OCI-LY7 (cell line): ENCODE measurements around the gene MAN1B1. TPM values are rescaled to one million over a fixed set of nuclear protein-coding genes. Genes with fewer than 3 reads are reported as not detected.

Experiments
- BruUV-seq: library from RNA; stranded (reverse); fragments of 400-500 nt; replicated peaks from 2 replicates; lab custom pipeline; 2021; lab: Mats Ljungman, UMichigan
- CTCF ChIA-PET: fragments of 300-600 bp; sonication (Branson Sonifier 250); formaldehyde crosslinking; loops from one replicate; lab custom pipeline; 2022; ENCODE audit warnings: antibody characterized with exemption; ENCODE audit not compliant: unreplicated experiment; lab: Charles Lee
- POLR2A ChIA-PET: fragments of 300-600 bp; sonication (Branson Sonifier 250); formaldehyde crosslinking; loops from one replicate; lab custom pipeline; 2022; ENCODE audit warnings: antibody characterized with exemption; lab: Charles Lee
- DNase-seq: peaks from one replicate; pipeline ENCODE4 v3.0.0-alpha.2; 2015; ENCODE audit warnings: low spot score
- H2AFZ ChIP-seq: fragments of 200-600 bp; sonication (generic), shearing (Covaris generic); 2 replicates; pipeline ENCODE4 v1.6.1; 2014; ENCODE audit warnings: mild to moderate bottlenecking, antibody characterized with exemption, low read length, moderate library complexity
- H3K27ac ChIP-seq: fragments of 200-600 bp; sonication (generic); 2 replicates; pipeline ENCODE4 v1.5.1; 2014; ENCODE audit warnings: mixed run types, low read depth, mild to moderate bottlenecking, moderate library complexity, low read length, inconsistent platforms; ENCODE audit not compliant: poor library complexity, severe bottlenecking
- H3K36me3 ChIP-seq: fragments of 200-600 bp; sonication (generic); 2 replicates; pipeline ENCODE4 v1.6.1; 2014; ENCODE audit warnings: mild to moderate bottlenecking, antibody characterized with exemption, low read length, moderate library complexity, mixed read lengths; ENCODE audit not compliant: insufficient read depth
- H3K4me1 ChIP-seq: fragments of 200-600 bp; sonication (generic); 2 replicates; pipeline ENCODE4 v1.5.1; 2014; ENCODE audit warnings: mild to moderate bottlenecking, low read length; ENCODE audit not compliant: insufficient read depth, poor library complexity, severe bottlenecking
- H3K4me2 ChIP-seq: fragments of 200-600 bp; sonication (generic); 2 replicates; pipeline ENCODE4 v1.6.1; 2014; ENCODE audit warnings: mild to moderate bottlenecking, low read length
- H3K4me3 ChIP-seq: fragments of 200-600 bp; sonication (generic); 2 replicates; pipeline ENCODE4 v1.5.1; 2014; ENCODE audit warnings: mild to moderate bottlenecking, low read depth, low read length; ENCODE audit not compliant: poor library complexity, severe bottlenecking
- H3K79me2 ChIP-seq: fragments of 200-600 bp; sonication (generic); 2 replicates; pipeline ENCODE4 v1.6.1; 2016; ENCODE audit warnings: low read depth, mild to moderate bottlenecking, low read length, moderate library complexity, mixed read lengths; ENCODE audit not compliant: insufficient read depth
- H3K9me2 ChIP-seq: fragments of 200-600 bp; sonication (generic); 2 replicates; pipeline ENCODE4 v1.6.1; 2016; ENCODE audit warnings: mild to moderate bottlenecking, low read length, mixed read lengths; ENCODE audit not compliant: insufficient read depth
- H3K9me3 ChIP-seq: fragments of 200-600 bp; sonication (generic); 2 replicates; pipeline ENCODE4 v1.6.1; 2014; ENCODE audit warnings: mild to moderate bottlenecking, mixed run types, low read length, mixed read lengths
- H4K20me1 ChIP-seq: fragments of 200-600 bp; sonication (generic); 2 replicates; pipeline ENCODE4 v1.6.1; 2014; ENCODE audit warnings: mild to moderate bottlenecking, antibody characterized with exemption, low read length, moderate library complexity, mixed read lengths; ENCODE audit not compliant: insufficient read depth
- EZH2phosphoT487 ChIP-seq: fragments of 200-600 bp; sonication (generic); IDR thresholded peaks from 2 replicates; pipeline ENCODE4 v1.6.1; 2018; ENCODE audit warnings: low read depth, borderline replicate concordance, mild to moderate bottlenecking, mixed run types, antibody characterized with exemption, low read length, moderate library complexity, mixed read lengths
- intact Hi-C: fragments of 100-400 bp; cut with micrococcal nuclease; formaldehyde crosslinking; loops from one replicate; pipeline ENCODE4 v1.10.0; 2022; ENCODE audit not compliant: unreplicated experiment
- total RNA-seq, 2 experiments: library from RNA; depleted of rRNA in 1 of 2; stranded (reverse); fragments of >200 nt in 1 of 2; shearing (Covaris generic) in 1 of 2; gene quantifications; 2 replicates each; pipeline ENCODE4 v1.2.3, GENCODE V29; 2014 to 2022
- TF ChIP-seq, protein P1 (sequence below): fragments of 200-600 bp; sonication (generic); conservative IDR thresholded peaks from 2 replicates; pipeline ENCODE4 v1.5.1; 2014; ENCODE audit warnings: mild to moderate bottlenecking, antibody characterized with exemption, low read length, moderate library complexity, mixed read lengths

Gene MAN1B1
- total RNA-seq, 2 experiments from 2014 or later, result 32.7 to 43.4 TPM

DNA sequence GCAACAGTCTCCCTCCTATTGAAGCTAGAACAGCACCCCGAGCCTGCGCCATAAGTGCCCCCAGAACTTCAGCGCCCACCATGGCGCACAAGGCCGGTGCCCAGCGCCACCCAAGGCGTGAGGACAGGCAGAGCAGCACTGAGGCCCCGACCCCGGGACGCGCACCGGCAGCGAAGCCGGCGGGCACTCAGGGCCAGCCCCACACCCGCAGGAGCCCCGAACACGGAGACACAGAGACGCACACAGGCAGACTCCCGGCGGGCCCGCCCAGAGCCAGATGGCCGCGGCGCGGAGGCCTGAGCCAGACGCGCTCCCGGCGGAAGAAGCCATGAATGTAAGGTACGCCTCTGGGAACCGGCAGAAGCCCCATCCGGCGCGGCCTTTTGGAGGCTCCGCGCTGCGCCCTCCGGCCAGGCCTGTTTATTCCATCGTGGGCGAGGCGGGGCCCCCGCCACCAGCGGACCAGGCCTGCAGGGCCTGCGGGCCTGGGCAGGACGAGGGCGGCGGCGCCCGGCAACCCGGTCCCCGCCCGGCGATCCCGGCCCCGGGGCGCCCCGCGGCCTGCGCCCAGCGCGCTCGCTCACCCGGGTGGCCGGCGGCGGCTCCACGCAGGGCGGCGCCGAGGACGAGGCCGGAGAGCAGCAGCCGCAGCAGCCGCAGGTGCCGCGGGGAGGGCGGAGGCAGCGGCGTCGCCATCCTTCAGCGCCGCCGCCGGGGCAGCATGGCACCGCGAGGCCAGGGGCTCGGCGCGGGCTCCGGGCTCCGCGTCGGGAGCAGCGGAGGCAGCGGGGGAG is 41.3 kb upstream of the MAN1B1 start:
- 0 out of 2 replicates have a peak, but pooled peaks have one; percentile 69 for TF ChIP-seq EZH2phosphoT487
- TF ChIP-seq, protein P1, sequence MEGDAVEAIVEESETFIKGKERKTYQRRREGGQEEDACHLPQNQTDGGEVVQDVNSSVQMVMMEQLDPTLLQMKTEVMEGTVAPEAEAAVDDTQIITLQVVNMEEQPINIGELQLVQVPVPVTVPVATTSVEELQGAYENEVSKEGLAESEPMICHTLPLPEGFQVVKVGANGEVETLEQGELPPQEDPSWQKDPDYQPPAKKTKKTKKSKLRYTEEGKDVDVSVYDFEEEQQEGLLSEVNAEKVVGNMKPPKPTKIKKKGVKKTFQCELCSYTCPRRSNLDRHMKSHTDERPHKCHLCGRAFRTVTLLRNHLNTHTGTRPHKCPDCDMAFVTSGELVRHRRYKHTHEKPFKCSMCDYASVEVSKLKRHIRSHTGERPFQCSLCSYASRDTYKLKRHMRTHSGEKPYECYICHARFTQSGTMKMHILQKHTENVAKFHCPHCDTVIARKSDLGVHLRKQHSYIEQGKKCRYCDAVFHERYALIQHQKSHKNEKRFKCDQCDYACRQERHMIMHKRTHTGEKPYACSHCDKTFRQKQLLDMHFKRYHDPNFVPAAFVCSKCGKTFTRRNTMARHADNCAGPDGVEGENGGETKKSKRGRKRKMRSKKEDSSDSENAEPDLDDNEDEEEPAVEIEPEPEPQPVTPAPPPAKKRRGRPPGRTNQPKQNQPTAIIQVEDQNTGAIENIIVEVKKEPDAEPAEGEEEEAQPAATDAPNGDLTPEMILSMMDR, result no peak
- Histone ChIP-seq H3K27ac (no peak overlapping the region), H3K4me2 (peak overlapping the region; percentile 77), H3K9me2 (no peaks in the 10 kb centered on the region), H3K9me3 (no peaks in the 10 kb centered on the region), H3K4me1 (peaks cover 4% of the 10 kb centered on the region), H3K36me3 (no peaks in the 10 kb centered on the region), H3K4me3 (peak overlapping the region; percentile 57), H4K20me1 (0 out of 2 replicates have a peak, but pooled peaks cover 3% of the 10 kb centered on the region), H2AFZ (no peak overlapping the region), H3K79me2 (no peaks in the 10 kb centered on the region)
- intact Hi-C loops, result loop anchor here (1.0 to 2.0 kb wide), 3 partner anchors 21 to 182 kb away; partner anchors contain the start of gene RNF224
- ChIA-PET CTCF (no interaction called here), POLR2A (interaction anchor here (0.5 kb wide), 1 partner anchor 588 kb away, joined by 4 read pairs; no protein-coding TSS in a partner anchor)
- BruUV-seq, result no TSS peak
- no peak for DNase-seq

DNA sequence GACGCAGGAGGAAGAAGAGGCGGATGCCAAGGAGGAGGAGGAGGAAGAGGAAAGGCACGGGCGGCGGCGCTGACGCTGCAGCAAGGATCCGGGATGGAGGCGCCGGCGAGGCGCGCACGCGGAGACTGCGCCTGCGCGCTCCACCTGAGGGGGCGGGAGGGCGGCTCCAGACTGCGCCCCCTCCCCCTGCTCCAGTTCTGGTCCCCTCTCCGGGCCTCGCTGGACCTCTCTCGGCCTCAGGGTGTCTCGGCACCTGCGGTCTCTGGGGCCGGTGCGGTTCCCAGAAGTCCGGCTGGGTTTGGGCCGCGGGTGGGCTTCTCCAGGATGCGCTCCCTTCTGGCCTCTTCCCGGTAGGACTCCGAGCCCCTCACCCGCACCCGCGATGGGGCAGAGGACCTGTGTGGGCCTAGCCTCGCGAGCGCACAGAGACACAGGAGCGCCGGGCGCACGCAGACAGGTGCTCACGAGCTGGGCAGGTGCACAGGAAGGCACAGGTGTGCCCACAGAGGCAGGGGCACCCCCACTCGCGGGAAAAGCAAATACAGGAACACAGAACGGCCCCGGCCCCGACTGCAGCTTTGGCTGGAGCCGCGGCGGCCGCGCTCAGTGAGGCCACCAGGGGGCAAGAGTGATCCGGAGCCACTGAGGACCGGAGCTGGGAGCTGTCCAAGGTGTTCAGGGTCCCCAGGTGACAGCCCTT is 40.5 kb upstream of the MAN1B1 start, which contains the start of gene NPDC1:
Gene NPDC1 (minus strand): TSS at position 90 of the 700 bp plus-strand sequence. CDS start 188 bp downstream, outside the sequence.
- intact Hi-C loops, result loop anchor here (1.0 to 2.0 kb wide), 3 partner anchors 21 to 181 kb away; partner anchors contain the start of gene RNF224
- H3K79me2 ChIP-seq, result no peaks in the 10 kb centered on the region
- no TSS peak for BruUV-seq
- H3K9me3 ChIP-seq, result no peaks in the 10 kb centered on the region
- no peaks in the 10 kb centered on the region for H3K9me2 ChIP-seq
- H3K4me2 ChIP-seq, result peak within 1 kb of the TSS; percentile 77
- H3K4me1 ChIP-seq, result peaks cover 4% of the 10 kb centered on the region
- H3K36me3 ChIP-seq, result no peaks in the 10 kb centered on the region
- peak; percentile 82 for DNase-seq
- ChIA-PET POLR2A (interaction anchor here (0.7 to 1.3 kb wide), 2 partner anchors 25 to 40 kb away, joined by 3 to 5 read pairs; partner anchors contain the start of gene MAN1B1), CTCF (interaction anchor here (1.0 to 1.4 kb wide), 4 partner anchors 17 to 23 kb away, joined by 3 to 6 read pairs (median 4); no protein-coding TSS in a partner anchor)
- no peak within 1 kb of the TSS for H3K27ac ChIP-seq
- TF ChIP-seq, protein P1, result peak; percentile 81
- TF ChIP-seq EZH2phosphoT487, result no peak
- no peak within 1 kb of the TSS; the same call in 1 of the 2 replicates for H2AFZ ChIP-seq
- peak within 1 kb of the TSS; percentile 57 for H3K4me3 ChIP-seq
- 0 out of 2 replicates have a peak, but pooled peaks cover 3% of the 10 kb centered on the region for H4K20me1 ChIP-seq
